ENCODE data around the gene DGKI.

DNA sequence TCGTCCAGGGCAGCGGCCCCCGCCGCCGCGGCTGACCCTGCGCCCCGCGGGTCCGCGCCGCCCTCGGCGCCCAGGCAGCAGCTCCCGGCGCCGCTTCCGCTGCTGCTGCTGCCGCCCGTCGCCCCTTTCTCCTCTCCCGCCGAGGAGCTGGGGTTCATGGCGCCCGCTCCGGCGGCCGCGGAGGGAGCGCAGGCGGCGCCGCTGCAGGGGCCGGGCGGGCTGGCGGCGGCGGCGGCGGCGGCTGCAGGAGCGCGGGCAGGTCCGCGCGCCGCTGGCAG is 286 bp downstream of the DGKI start:
- TF ChIP-seq, protein P1, sequence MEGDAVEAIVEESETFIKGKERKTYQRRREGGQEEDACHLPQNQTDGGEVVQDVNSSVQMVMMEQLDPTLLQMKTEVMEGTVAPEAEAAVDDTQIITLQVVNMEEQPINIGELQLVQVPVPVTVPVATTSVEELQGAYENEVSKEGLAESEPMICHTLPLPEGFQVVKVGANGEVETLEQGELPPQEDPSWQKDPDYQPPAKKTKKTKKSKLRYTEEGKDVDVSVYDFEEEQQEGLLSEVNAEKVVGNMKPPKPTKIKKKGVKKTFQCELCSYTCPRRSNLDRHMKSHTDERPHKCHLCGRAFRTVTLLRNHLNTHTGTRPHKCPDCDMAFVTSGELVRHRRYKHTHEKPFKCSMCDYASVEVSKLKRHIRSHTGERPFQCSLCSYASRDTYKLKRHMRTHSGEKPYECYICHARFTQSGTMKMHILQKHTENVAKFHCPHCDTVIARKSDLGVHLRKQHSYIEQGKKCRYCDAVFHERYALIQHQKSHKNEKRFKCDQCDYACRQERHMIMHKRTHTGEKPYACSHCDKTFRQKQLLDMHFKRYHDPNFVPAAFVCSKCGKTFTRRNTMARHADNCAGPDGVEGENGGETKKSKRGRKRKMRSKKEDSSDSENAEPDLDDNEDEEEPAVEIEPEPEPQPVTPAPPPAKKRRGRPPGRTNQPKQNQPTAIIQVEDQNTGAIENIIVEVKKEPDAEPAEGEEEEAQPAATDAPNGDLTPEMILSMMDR (IDR thresholded peaks at IDR 0.05; ENCODE audit: low read length): no peak
- no peak for TF ChIP-seq EZH2 (IDR thresholded peaks at IDR 0.05; ENCODE audit: borderline replicate concordance, low read length)
